Suprapubic skin (tissue), 4 donors: ENCODE data around the gene FGF19. TPM values are rescaled to one million over a fixed set of nuclear protein-coding genes. Genes with fewer than 3 reads are reported as not detected.

ENCODE experiments used
- DNase-seq, 2 donors: peaks; one replicate each; pipeline ENCODE4 v3.0.0-alpha.2; 2019; ENCODE audit warnings: low spot score in 2 of 2
- H3K27ac ChIP-seq: fragments of 200-600 bp; sonication (generic); one replicate; pipeline ENCODE4 v1.5.1; 2019
- H3K27me3 ChIP-seq: fragments of 200-600 bp; sonication (generic); one replicate; pipeline ENCODE4 v1.5.1; 2019
- H3K36me3 ChIP-seq: fragments of 200-600 bp; sonication (generic); one replicate; pipeline ENCODE4 v1.5.1; 2019
- H3K4me1 ChIP-seq: fragments of 200-600 bp; sonication (generic); one replicate; pipeline ENCODE4 v1.5.1; 2019
- H3K4me3 ChIP-seq: fragments of 200-600 bp; sonication (generic); one replicate; pipeline ENCODE4 v1.5.1; 2019; ENCODE audit warnings: mild to moderate bottlenecking
- H3K9me3 ChIP-seq: fragments of 200-600 bp; sonication (generic); one replicate; pipeline ENCODE4 v1.5.1; 2019
- CTCF ChIP-seq, 2 donors: fragments of 200-600 bp in 1 of 2; fragments of 450-650 bp in 1 of 2; sonication (generic) in 1 of 2; IDR thresholded peaks; one replicate each; pipeline ENCODE4 v1.5.1; 2016 to 2019; ENCODE audit warnings: antibody characterized with exemption in 2 of 2, mild to moderate bottlenecking in 1 of 2, moderate library complexity in 1 of 2
- EP300 ChIP-seq: sonication (generic); formaldehyde crosslinking; IDR thresholded peaks from one replicate; pipeline ENCODE4 v1.6.1; 2017; ENCODE audit warnings: antibody characterized with exemption
- POLR2A ChIP-seq, 2 donors: fragments of 450-650 bp; IDR thresholded peaks; one replicate each; pipeline ENCODE4 v1.6.1; 2017; ENCODE audit warnings: antibody characterized with exemption in 2 of 2, mild to moderate bottlenecking in 2 of 2, moderate library complexity in 2 of 2
- POLR2AphosphoS5 ChIP-seq, 3 donors: sonication (generic); formaldehyde crosslinking; IDR thresholded peaks; one replicate each; pipeline ENCODE4 v1.6.1; 2017; ENCODE audit warnings: antibody characterized with exemption in 3 of 3
- WGBS: methylation state at CpG from one replicate; pipeline ENCODE4 v1.1.5; 2018; 5-methylcytosine and 5-hydroxymethylcytosine counted together
- total RNA-seq, 4 donors: library from RNA; depleted of rRNA; stranded (reverse); fragments of >200 nt; gene quantifications; one replicate each; pipeline ENCODE4 v1.1.0, GENCODE V29; 2016

FGF19 gene
- total RNA-seq, 4 donors from 2014 or later, result not detected

- TF ChIP-seq POLR2A (IDR thresholded peaks at IDR 0.05) (no peak), POLR2AphosphoS5 (IDR thresholded peaks at IDR 0.05) (no peak), CTCF (IDR thresholded peaks at IDR 0.05) (no peak), EP300 (no peak)
Observed at GRCh38 chr11:69677749-69678148, 26.1 kb downstream of the FGF19 start.

GRCh38 chr11:69674886-69675714 lies 28.7 kb downstream of the FGF19 start, which contains the start of gene LTO1:
TSS of gene LTO1 (minus strand) at chr11:69675353. CDS start at chr11:69675239, 114 bp downstream.
- peaks cover 23% of the 10 kb centered on the region for H3K4me1 ChIP-seq
- no peaks in the 10 kb centered on the region for H3K27me3 ChIP-seq
- DNase-seq, result peak; percentile 97
- 5% methylated on average over 22 of the region's 72 CpGs for WGBS
- H3K27ac ChIP-seq, result peak within 1 kb of the TSS; percentile 89
- H3K36me3 ChIP-seq, result peaks cover 20% of the 10 kb centered on the region
- peak within 1 kb of the TSS; percentile 70 for H3K4me3 ChIP-seq
- TF ChIP-seq POLR2A (IDR thresholded peaks at IDR 0.05), result peak in 1 of 2 donors; percentile 74
- TF ChIP-seq CTCF (IDR thresholded peaks at IDR 0.05), result peak in 1 of 2 donors; percentile 17
- TF ChIP-seq EP300, result no peak
- TF ChIP-seq POLR2AphosphoS5 (IDR thresholded peaks at IDR 0.05), result peak; percentile 72 to 97 (median 74)
- H3K9me3 ChIP-seq, result no peaks in the 10 kb centered on the region

More at GRCh38 chr11:69677749-69678148, 26.1 kb downstream of the FGF19 start:
- peaks cover 2% of the 10 kb centered on the region for H3K36me3 ChIP-seq
- 59% methylated on average over 2 of the region's 2 CpGs for WGBS
- no peak for DNase-seq
- H3K27ac ChIP-seq, result no peak overlapping the region
- no peak overlapping the region for H3K4me3 ChIP-seq
- H3K4me1 ChIP-seq, result peaks cover 18% of the 10 kb centered on the region
- no peaks in the 10 kb centered on the region for H3K27me3 ChIP-seq
- H3K9me3 ChIP-seq, result no peaks in the 10 kb centered on the region

GRCh38 chr11:69674267-69674885 lies 29.4 kb downstream of the FGF19 start:
- H3K27me3 ChIP-seq, result no peaks in the 10 kb centered on the region
- peak overlapping the region; percentile 89 for H3K27ac ChIP-seq
- TF ChIP-seq POLR2AphosphoS5 (IDR thresholded peaks at IDR 0.05), result no peak
- no peak for TF ChIP-seq POLR2A (IDR thresholded peaks at IDR 0.05)
- TF ChIP-seq EP300, result no peak
- TF ChIP-seq CTCF (IDR thresholded peaks at IDR 0.05), result no peak
- H3K4me3 ChIP-seq, result peak overlapping the region; percentile 70
- WGBS, result 14% methylated on average over 16 of the region's 18 CpGs
- peaks cover 29% of the 10 kb centered on the region for H3K4me1 ChIP-seq
- H3K36me3 ChIP-seq, result peaks cover 20% of the 10 kb centered on the region
- DNase-seq, result peak in 1 of 2 donors; percentile 70
- H3K9me3 ChIP-seq, result no peaks in the 10 kb centered on the region

- no peak overlapping the region for H3K4me3 ChIP-seq
- H3K27ac ChIP-seq, result no peak overlapping the region
- H3K27me3 ChIP-seq, result no peaks in the 10 kb centered on the region
- H3K36me3 ChIP-seq, result peaks cover 24% of the 10 kb centered on the region
- TF ChIP-seq POLR2AphosphoS5 (IDR thresholded peaks at IDR 0.05), result no peak
- TF ChIP-seq CTCF (IDR thresholded peaks at IDR 0.05), result no peak
- TF ChIP-seq EP300, result no peak
- no peak for TF ChIP-seq POLR2A (IDR thresholded peaks at IDR 0.05)
- peaks cover 38% of the 10 kb centered on the region for H3K4me1 ChIP-seq
- no peaks in the 10 kb centered on the region for H3K9me3 ChIP-seq
- WGBS, result 76% methylated on average over 10 of the region's 10 CpGs
- DNase-seq, result peak in 1 of 2 donors; percentile 57
Observed at GRCh38 chr11:69671734-69672465, 31.9 kb downstream of the FGF19 start.
